Astrocyte of the spinal cord (primary cell): ENCODE measurements around the gene STEAP1B.

ENCODE experiments used
- DNase-seq: peaks from one replicate; pipeline ENCODE4 v3.0.0; 2011; ENCODE audit warnings: low read depth, low spot score
- H3K4me3 ChIP-seq: 2 replicates; pipeline ENCODE4 v1.5.1; 2011; ENCODE audit warnings: low read depth, mild to moderate bottlenecking, low read length, moderate library complexity
- CTCF ChIP-seq: IDR thresholded peaks from 2 replicates; pipeline ENCODE4 v1.5.1; 2012; ENCODE audit warnings: low read depth, mild to moderate bottlenecking, low read length, inconsistent platforms
- in situ Hi-C: cut with HindIII; loops from 2 replicates; pipeline ENCODE4 v1.10.0; 2017; ENCODE audit warnings: low sequenced_read_pairs

The STEAP1B gene

GRCh38 chr7:22419488-22419887 lies 80.5 kb downstream of the STEAP1B start:
- H3K4me3 ChIP-seq = no peak overlapping the region
- in situ Hi-C loops = no loop called here
- DNase-seq = no peak
- no peak for TF ChIP-seq CTCF

DNA sequence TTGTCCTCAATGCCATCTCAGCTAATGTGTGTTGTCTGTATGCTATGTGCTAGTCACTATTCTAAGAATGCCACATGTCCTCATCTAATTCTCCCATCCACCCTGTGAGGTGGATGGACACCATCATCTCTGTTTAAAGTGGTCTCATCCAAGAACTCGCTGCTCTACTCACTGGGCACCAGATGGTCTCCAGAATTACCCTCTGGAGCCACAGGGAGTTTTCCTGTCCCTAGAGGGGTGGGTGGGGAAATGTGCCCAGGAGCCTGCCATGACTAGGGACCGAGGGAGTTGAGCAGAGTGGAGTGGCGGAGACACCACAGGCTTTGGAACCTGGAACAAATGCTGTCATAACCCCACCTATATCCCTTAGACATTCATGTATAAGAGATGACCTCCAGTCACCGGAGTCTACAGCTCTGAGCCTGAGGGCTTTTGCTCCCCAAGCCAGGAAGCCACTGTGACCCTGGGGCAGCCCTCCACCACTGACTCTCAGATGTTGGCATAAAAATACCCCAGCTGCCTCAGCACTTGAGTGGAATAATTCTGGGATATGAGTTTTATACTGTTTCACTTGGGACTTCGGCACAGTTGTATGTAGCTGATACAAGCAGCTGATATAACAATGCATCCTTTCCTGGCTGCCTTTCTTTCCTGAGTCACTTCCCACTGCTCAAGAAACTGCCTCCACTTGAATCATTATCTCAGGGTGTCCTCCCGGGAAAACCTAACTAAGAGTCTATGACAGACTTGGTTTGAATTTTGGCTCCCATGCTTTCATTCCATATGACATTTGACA lies 81.5 kb downstream of the STEAP1B start:
- no peak for TF ChIP-seq CTCF
- no peak overlapping the region for H3K4me3 ChIP-seq
- in situ Hi-C loops = no loop called here
- no peak for DNase-seq

DNA sequence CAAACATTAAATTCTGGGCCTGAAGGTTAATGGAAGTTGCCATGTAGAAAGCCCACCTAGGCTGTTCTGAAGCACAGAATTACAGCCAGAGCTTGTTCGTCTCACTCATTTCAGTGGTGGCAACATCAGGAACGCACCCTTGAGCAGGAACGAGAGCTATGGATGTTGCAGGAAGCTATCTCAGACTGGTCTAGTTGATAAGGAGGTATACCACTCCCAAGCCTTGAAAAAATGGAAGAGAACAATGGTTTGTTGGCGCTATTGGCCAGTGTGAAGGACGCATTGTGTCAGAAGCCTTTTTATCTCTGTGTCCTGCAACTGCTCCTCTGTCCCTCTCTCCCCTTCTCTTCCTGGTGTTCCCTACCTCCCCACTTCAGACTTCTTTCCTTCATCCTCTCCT lies 82.1 kb downstream of the STEAP1B start:
- in situ Hi-C loops = no loop called here
- TF ChIP-seq CTCF = no peak
- no peak for DNase-seq
- no peak overlapping the region for H3K4me3 ChIP-seq

DNA sequence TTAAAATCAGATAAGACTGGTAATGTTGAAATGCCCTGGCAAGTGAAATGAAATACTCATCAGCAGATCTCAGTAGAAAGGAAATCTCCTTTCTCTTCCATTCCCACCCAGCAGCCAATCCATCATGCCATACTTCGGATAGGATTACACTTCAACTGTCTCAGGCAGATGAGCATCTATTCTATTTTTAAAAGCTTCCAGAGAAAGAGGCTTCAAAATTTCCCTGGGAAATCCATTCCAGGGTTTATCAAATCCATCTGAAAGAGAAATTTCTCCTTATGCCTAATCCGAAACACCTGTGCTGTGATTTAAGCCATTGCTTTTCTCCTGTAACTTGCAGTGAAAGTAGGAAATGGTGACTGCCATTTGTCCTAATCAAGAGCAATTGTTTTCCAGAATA lies 82.6 kb downstream of the STEAP1B start:
- in situ Hi-C loops = no loop called here
- H3K4me3 ChIP-seq = no peak overlapping the region
- no peak for TF ChIP-seq CTCF
- no peak for DNase-seq

DNA sequence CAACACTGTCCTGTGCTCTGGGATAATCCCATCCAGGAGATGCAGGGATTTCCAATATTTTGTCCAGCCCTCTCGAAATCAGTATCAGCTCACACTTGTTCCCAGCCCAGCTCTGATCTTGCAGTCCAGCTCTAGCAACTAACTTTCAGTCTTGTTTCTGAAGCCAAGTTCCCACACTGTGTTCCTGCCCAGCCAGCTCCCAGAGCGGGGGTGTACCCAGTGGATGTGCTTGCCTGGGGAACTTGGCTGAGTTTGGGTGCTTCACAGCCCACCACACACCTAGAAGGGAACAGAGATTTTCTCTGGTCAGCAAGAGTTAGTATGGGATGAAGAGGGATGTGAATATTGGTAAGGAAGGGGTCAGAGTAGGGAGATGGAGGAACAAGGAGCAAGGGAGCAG lies 85.6 kb downstream of the STEAP1B start:
- no peak overlapping the region for H3K4me3 ChIP-seq
- in situ Hi-C loops = no loop called here
- TF ChIP-seq CTCF = no peak
- DNase-seq = no peak

- DNase-seq = no peak
- in situ Hi-C loops = no loop called here
- no peak overlapping the region for H3K4me3 ChIP-seq
- no peak for TF ChIP-seq CTCF
These were observed 86.8 kb downstream of the STEAP1B start for GRCh38 chr7:22413211-22413610.
